HEK293T (cell line): ENCODE results near the gene FRAT2.

ENCODE experiments used
- FOXM1 ChIP-seq: fragments of 450-650 bp; IDR thresholded peaks from 2 replicates; pipeline ENCODE4 v1.6.1; 2017; ENCODE audit warnings: mild to moderate bottlenecking, borderline replicate concordance
- SP1 ChIP-seq: fragments of 450-650 bp; IDR thresholded peaks from 2 replicates; pipeline ENCODE4 v1.6.1; 2017

DNA sequence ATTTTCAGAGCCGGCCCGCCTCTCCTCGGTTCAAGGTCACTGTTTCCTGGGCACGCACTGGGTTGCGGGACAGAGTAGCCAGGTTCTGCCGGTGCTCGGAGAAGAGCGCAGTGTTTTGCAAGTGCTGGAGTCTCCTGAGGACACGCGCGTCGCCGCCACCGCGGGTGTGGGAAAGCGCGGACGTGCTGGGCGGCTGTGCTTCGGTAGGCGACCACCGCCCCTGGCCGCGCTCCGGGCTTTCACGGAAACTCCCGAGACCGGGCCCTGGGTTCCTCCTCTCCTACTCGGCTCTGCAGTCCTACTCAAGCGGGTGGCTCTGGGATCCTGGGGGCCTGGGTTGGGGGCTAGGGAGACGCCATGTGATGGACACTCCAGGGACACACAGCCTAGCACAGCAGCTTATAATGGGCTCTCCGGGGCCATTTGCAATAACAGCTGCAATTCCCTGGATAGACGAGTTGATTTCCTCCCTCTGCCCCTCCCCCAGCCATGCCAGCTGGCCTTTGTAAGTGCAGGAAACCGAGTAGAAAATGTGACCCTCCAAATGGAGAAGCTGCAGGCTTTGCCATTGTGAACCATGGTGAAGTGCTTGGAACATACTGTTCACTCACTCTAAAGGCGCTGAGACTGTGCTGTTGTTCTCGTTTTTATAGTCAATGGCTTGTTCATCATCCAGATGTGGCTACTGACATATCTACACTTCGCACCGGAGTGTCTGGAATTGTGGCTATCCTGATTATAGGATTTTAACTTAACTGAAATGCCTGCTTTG lies 13.3 kb downstream of the FRAT2 start:
- TF ChIP-seq SP1: no peak
- no peak for TF ChIP-seq FOXM1
